Measurements from ENCODE around the gene CLPSL2. TPM values are rescaled to one million over a fixed set of nuclear protein-coding genes. Genes with fewer than 3 reads are reported as not detected.

Gene CLPSL2
- total RNA-seq, 2 donors from 2014 or later, result not detected

DNA sequence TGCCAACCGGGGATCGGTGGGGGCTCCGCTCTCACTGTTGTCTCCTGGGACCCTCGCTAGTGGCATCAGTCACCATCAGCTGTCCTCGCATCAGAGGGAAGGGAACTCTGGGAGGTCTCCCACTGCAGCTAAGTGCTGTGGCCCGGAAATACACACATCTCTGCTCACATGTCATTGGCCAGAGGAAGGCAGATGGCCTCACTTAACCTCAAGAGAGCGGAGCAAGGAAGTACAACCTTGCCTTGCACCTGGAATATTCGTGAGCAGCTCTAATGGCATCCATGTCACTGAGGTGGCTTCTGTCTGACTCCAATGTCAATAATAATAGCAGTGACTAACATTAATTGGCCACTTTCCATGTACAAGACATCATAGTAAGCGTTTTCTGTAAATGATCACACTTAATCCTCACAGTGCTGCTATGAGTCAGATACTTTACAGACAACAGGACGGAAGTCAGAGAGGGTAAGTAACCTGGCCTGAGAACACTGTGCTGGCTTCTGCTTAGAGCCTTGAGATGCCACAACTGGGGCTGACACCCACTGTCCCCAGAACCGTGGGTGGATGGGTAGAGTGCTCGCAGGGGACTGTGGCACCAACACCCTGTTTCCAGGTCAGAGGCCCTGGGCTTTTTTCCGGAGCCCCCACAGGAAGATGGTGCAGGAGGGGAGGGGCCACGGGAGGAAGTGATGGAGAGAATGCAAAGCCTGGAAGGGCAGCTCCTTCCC lies 34.7 kb downstream of the CLPSL2 start:
- no peak for DNase-seq (ENCODE audit: low spot score)
- intact Hi-C loops (cut with DNase I), result no loop called here

DNA sequence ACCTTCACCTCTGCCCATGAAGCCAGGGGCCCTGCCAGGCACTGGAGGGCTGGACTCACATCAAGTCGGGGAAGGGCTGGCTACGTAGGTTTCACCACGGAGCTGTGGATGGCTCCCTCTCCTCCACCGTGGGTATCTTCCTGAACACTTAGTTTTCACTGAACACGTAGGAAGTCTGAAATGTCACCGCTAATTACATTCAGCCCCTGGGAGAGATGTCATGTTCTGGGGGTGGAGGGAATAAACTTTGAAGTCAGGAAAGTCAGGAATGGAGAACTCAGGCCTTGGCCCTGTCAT lies 35.2 kb downstream of the CLPSL2 start:
- DNase-seq (ENCODE audit: low spot score), result no peak
- intact Hi-C loops (cut with DNase I), result no loop called here

DNA sequence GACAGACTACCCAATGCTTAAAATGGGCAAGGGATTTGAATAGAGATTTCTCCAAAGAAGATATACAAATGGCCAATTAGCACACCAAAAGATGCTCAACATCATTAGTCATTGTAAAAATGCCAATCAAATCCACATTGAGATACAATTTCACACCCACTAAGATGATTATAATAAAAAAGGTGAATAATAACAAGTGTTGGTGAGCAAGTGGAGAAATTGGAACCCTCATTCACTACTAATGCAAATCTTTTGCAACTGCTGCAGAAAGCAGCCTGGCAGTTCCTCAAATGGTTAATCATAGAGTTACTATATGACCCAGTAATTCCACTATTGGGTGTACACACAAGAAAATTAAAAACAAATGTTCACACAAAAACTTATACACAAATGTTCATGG lies 41.1 kb downstream of the CLPSL2 start:
- intact Hi-C loops (cut with DNase I), result no loop called here
- DNase-seq (ENCODE audit: low spot score), result no peak

DNA sequence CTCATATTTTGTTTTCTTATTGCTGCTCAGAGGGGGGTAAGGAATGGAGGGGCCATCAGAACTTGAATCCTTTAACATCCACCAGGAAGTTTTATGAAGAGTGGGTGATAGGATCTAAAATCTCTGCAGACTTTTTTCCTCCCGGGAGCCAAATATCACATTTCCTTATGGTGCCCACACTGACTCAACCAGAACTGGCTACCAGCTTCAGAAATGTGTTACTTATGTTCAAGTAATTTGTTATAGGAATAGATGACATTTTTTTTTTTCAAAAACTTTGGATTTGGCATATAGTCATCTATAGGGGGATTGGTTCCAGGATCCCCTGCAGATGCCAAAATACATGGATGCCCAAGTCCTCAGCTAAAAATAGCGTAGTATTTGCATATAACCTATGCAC lies 47.2 kb downstream of the CLPSL2 start:
- DNase-seq (ENCODE audit: low spot score), result no peak
- intact Hi-C loops (cut with DNase I), result no loop called here

DNA sequence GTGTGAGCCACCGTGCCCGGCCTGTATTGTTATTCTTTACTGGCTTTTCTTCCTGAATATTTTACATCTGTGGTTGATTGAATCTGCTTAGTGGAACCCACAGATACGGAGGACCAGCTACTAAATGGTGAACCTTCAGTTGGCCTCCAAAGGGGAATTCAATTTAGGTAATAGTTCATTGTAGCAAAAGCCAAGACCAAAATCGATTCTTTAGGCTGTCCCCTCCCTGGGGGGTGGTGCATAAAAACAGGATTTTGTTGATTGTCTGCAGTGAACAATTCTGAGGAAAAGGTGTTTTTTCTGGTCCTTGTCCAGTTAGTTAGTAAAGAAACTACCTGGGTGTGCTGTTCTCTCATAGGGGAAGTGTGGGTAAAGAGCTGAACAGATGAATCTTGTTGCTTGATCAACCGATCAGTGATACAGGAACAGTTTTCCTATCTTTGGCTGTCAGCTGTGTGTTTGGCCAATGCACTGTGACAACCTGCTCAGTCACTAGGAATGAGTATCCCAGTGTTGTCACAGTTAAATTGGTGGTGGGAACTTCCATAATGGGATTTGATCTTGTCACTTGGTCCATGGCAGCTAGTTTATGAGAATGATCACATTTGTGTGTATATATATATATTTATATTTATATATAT lies 48.3 kb downstream of the CLPSL2 start:
- intact Hi-C loops (cut with DNase I), result no loop called here

More for the DNA sequence above, 48.3 kb downstream of the CLPSL2 start:
- no peak for DNase-seq (ENCODE audit: low spot score)

Other genes with a start within 250 kb of the CLPSL2 start
- 100 to 1,000 TPM in 1 of 2 donors, 10 to 100 TPM in 1; 83.1 to 193 TPM for gene FKBP5, start 87.7 kb upstream of the CLPSL2 start, total RNA-seq
- 1 to 10 TPM in 1 of 2 donors, under 1 TPM in 1; 0.57 to 1.1 TPM for gene ARMC12, start 39.6 kb upstream of the CLPSL2 start, total RNA-seq
- gene CLPSL1, start 4.4 kb downstream of the CLPSL2 start, total RNA-seq, result not detected
- gene CLPS, start 20.7 kb downstream of the CLPSL2 start, total RNA-seq, result 1 to 10 TPM in 1 of 2 donors, not detected in 1; 2.2 TPM
- not detected for gene LHFPL5, start 28.8 kb downstream of the CLPSL2 start, total RNA-seq
- gene SRPK1, start 144.5 kb downstream of the CLPSL2 start, total RNA-seq, result 10 to 100 TPM; 29.0 to 30.7 TPM
- under 1 TPM; 0.24 to 0.42 TPM for gene SLC26A8, start 248.0 kb downstream of the CLPSL2 start, total RNA-seq